GM19467 (cell line): ENCODE measurements around the gene JMJD8.
A peak's percentile ranks its signal among the peaks of the same experiment; 100 is the strongest.

Experiments
- ATAC-seq: cut with Tn5 transposase; IDR thresholded peaks from one replicate; pipeline ENCODE4 v1.9.1; 2021; ENCODE audit warnings: mild to moderate bottlenecking, moderate library complexity; ENCODE audit not compliant: unreplicated experiment

The JMJD8 gene

DNA sequence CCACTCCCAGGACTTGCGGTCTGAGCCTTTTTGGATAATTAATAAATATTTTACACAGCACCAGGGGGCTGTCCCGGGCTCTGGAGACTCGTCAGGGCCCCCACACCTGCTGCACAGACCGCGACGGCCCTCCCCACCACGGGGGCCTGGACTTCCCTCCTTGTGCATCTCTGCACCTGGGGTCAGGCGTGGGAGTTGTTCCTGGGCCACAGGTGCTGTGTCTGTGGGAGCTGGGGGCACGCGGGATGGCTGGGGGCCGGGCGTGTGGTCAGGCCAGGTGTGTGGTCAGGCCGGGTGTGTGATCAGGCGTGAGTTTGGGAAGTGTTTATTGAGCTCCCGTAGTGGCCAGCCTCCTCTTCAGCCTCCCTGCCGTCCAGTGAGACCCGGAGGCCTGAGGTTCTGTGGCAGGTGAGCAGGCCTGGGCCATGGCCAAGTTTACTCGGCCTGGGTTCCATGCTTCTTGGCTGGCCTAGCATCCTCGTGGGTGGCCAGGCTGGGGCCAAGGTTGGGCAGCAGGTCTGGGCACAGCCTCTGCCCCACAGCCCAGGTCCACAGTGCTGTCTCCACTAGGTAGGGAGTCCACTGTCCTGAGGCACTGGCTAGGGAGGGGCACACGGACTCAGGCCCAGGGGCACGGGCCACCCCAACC, 5.8 kb downstream of the JMJD8 start:
- ATAC-seq, result no peak

DNA sequence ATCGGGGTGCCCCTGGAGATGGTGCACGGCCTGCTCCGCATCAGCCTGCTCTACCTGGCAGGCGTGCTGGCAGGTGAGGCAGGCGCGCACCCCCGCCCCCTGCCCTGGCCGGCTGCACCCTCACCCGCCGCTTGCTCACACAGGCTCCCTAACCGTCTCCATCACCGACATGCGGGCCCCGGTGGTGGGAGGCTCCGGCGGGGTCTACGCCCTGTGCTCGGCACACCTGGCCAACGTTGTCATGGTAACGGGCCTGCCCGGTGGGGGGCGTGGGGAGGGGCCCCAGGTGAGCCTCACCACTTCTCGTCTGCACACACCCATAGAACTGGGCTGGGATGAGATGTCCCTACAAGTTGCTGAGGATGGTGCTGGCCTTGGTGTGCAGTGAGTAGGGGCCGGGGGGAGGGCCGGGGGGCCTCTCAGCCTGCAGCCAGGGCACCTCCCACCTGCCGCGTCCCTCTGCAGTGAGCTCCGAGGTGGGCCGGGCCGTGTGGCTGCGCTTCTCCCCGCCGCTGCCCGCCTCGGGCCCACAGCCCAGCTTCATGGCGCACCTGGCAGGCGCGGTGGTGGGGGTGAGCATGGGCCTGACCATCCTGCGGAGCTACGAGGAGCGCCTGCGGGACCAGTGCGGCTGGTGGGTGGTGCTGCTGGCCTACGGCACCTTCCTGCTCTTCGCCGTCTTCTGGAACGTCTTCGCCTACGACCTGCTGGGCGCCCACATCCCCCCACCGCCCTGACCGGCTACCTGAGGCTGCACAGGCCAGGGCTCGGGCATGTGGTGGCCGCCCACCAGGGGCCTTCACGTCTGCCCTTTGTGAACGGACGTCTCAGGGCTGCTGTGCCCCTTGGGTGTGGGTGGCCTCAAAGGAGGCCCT, 6.6 kb downstream of the JMJD8 start:
- no peak for ATAC-seq

- no peak for ATAC-seq
Measured at GRCh38 chr16:676913-677312, 7.2 kb downstream of the JMJD8 start.

- no peak for ATAC-seq
Measured at GRCh38 chr16:676565-676902, 7.6 kb downstream of the JMJD8 start.

- no peak for ATAC-seq
Measured at GRCh38 chr16:675884-676564, 8.1 kb downstream of the JMJD8 start.

DNA sequence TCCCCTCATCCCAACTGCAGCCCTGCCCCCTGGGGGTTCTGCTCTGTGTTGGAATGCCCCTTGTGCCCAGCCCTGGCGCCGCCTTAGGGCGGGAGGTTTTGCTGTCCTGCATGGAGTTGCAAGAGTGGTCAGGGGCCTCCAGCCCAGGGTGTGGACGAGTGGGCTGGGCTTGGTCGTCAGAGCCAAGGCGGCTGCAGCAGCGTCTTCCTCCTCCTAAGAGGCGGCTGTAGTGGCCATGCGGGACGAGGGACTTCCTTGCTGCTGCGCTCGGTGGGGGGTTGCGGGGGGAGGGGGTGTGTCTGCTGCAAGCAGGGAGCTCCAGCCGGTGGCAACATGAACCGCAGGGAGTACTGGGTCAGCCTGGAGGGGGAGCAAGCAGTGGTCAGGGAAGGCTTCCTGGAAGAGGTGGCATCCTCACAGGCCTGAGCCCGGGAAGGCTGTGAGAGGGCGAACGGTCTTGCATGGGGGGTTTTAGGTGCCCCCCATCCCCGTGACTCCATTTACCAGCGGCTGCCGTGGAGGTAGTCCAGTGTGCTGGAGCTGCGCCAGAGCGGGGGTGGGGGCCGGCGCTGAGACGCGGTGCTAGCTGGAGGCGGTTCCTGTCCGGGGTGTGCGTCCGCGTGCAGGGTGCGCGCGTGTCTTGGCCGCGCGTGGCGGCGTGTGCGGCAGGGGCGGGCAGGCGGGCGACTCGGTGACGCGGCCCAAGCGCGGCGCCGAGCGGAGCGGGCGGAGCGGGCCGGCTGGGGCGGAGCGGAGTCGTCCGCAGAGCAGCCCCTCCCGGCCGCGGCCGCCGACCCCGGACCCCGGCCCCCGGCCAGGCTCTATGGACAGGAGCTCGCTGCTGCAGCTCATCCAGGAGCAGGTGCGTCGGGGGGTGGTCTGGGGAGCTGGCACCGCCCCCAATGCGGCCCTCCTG, 8.9 kb downstream of the JMJD8 start, which contains the start of gene RHBDL1:
TSS of gene RHBDL1 (plus strand) at position 704 of the 916 bp plus-strand sequence. CDS start at position 824, 120 bp downstream.
- no peak for ATAC-seq

DNA sequence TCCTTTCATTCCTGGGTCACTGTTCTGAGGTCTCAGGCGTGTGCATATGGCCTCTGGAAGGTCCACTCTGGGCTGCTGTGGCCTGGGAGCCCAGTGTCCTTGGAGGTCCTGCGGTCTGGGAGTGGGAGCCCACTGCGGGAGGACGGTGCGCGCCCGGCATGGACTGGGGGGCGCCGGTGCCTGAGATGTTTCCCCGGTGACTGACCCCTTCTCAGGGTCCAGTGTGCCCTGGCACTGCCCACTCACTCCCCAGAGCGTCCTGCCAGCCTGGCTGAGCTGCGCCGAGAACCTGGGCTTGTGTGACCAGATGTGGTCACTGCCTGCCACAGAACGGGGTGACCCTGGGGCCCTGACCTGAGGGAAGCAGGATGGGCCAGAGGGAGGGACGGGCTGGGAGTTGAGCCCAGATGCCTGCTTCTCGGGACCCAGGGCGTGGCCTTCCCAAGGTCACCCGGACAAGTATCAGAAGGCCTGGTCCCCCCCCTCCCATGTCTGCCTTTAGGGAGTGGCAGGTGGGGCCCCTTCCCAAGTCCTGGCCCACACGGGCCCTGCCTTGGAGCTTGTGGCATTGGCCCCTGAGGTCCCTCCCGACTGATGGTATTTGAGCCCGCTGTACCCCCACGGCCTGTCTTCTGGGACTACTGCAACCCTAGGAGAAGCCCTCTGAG, 9.8 kb downstream of the JMJD8 start:
- ATAC-seq, result no peak

DNA sequence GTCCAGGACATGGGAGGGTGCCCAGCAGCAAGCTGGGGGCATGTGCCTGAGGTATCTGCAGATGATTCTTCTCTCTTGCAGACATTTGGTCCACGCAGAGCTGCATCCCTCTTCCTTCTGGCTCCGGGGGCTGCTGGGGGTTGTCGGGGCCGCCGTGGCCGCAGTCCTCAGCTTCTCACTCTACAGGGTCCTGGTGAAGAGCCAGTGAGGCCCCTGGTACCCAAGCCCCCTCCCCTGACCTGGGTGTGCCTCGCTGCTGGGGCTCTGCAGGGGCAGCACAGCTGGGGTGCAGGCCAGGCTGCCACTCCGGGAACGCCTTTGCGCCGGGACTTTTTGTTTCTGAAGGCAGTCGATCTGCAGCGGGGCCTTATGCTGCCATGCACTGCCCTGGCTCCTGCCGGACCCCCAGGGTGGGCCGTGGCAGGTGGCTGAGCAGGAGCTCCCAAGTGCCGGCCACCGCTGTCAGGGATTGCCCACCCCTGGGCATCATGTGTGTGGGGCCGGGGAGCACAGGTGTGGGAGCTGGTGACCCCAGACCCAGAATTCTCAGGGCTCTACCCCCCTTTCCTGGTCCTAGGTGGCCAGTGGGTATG, 10.6 kb downstream of the JMJD8 start:
- no peak for ATAC-seq

DNA sequence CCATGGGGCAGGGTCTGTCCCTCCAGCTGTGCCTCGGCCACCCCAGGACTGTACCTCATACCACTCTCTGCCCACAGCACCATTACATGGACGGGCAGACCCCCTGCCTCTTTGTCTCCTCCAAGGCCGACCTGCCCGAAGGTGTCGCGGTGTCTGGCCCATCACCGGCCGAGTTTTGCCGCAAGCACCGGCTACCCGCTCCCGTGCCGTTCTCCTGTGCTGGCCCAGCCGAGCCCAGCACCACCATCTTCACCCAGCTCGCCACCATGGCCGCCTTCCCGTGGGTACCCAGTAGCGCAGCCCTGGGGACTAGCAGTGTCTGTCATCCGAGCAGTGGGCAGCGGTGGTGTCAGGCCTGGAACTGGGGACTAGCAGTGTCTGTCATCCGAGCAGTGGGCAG, 11.3 kb downstream of the JMJD8 start:
- ATAC-seq, result no peak

- ATAC-seq, result no peak
Measured at GRCh38 chr16:672371-672770, 11.8 kb downstream of the JMJD8 start.

DNA sequence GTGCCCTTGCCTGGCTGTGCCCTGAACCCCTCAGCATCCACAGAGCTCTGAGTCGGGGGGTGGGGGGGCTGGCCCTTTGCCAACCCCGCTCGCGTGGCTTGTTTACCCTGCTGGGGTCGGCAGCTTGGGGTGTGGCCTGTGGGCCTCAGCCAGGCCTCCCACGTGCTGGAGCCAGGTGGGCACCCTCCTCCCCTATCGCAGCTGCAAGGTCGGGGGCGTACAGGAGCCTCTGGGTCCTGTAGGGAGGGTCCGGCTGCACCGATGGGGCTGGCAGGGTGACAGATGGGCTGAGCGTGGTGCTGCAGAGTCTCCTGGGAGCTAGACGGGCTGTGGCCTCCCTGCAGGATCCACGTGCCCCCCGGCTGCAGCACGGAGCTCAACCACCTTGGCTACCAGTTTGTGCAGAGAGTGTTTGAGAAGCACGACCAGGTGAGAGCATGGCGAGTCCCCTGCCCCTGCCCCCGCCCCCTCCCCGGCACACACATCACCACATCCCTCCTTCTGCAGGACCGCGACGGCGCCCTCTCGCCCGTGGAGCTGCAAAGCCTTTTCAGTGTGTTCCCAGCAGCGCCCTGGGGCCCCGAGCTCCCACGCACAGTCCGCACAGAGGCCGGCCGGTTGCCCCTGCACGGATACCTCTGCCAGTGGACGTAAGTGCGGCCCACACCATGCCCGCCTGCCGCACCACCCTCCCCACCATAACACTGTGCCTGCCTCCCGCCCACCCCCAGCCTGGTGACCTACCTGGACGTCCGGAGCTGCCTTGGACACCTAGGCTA, 12.6 kb downstream of the JMJD8 start:
- no peak for ATAC-seq

DNA sequence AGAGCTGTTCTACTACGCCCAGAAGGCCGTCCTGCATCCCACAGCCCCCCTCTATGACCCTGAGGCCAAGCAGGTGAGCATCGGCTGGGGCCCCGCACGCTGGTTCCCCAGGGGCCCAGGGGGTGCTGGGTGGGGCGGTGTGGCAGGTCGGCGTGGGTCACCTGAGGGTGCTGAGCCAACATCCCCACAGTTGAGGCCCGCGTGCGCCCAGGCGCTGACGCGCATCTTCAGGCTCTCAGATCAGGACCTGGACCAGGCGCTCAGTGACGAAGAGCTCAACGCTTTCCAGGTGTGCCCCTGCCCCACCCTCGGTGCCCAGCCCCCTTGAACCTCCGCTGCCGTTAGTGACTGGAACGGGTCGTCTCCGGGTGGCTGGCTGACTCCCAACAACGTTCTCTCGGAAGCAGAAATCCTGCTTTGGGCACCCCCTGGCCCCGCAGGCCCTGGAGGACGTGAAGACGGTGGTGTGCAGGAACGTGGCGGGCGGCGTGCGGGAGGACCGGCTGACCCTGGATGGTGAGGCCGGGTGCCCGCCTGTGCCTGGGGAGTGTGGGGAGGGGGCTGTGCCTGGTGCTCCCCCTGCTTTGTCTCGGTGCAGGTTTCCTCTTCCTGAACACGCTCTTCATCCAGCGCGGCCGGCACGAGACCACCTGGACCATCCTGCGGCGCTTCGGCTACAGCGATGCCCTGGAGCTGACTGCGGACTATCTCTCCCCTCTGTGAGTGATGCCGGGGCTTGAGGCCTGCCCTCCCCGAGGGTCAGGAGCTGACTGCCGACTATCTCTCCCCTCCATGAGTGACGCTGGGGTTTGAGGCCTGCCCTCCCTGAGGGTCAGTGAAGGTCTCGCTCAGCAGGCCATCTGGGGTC, 13.4 kb downstream of the JMJD8 start:
- no peak for ATAC-seq

DNA sequence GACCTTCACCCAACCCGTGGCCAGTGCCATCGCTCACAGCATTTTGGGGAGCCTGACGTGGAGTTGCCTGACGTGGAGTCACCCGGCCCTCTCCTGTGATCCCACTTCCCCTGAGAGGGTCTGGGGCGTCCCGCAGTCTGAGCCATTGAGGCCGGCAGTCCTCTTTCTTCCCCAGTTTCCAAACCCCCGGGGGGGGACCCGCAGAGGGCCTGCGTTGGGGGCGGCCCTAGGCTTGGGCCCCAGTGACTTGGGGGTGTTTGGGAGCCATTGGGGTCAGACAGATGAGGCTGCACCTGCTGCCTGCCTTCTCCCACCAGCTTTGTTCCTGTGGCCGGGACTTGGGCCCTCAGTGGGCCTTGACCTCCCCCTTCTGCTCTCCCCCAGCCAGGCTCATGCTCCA, 14.5 kb downstream of the JMJD8 start:
- no peak for ATAC-seq

DNA sequence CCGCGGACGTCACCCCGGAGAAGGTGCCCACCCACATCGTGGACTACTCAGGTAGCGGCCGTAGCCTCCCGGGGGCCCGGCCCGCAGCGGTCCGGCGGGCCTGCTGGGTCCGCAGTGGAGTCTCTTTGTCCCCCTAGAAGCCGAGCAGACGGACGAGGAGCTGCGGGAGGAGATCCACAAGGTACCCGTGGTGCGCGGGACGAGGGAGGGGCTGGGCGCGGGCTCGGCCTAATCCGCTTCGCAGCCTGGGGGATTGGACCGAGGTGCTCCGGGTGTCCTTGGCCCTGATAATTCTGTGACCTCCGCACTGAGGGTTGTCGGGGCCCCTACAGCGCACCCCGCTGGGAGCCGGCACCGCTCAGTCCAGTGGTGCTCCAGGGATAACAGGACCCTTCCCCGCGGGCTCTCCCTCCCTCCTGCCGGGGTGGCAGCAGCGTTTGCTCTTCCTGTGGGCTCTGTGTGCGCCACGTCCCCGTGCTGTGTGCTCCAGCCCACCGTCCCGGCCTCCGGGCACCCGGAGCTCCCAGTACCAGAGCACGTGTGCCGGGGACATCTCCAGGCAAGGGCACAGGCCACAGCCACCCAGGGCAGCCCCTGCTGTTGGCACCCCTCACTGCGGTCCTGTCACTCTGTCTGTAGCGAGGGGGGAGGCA, 15.5 kb downstream of the JMJD8 start:
- peak; percentile 2 for ATAC-seq

DNA sequence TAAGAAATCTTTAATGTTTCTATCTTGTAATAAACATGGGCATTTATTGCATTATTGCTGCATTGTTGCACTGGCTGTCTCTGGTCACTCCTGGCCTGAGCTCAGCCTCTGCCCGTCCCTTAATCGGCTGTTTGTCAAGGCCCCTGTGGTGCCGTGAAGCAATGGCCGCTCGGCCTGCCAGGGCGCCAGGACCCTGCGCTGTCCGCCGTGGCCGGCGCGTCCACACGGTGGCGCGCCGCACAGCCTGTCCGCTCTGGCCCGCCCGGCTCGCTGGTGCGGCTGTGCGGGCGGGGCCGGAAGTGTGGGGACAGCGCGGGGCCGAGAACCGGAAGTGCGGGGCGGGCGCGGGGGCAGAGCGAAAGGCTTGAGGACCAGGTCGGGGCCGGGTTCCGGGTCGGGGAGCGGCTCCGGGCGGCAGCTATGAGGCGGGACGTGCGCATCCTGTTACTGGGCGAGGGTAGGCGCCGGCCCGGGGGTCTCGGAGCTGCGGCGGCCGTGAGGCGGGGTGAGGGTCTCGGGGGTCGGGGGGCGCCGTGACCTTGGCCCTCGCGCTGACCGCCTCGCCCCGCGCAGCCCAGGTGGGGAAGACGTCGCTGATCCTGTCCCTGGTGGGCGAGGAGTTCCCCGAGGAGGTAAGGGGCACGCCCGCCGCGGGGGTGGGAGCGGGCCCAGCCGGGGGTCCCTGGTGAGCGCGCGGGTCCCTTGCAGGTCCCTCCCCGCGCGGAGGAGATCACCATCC, 16.2 kb downstream of the JMJD8 start, which contains the start of gene RHOT2:
TSS of gene RHOT2 (plus strand) at position 353 of the 739 bp plus-strand sequence. CDS start at position 421, 68 bp downstream.
- ATAC-seq, result peak; percentile 79

DNA sequence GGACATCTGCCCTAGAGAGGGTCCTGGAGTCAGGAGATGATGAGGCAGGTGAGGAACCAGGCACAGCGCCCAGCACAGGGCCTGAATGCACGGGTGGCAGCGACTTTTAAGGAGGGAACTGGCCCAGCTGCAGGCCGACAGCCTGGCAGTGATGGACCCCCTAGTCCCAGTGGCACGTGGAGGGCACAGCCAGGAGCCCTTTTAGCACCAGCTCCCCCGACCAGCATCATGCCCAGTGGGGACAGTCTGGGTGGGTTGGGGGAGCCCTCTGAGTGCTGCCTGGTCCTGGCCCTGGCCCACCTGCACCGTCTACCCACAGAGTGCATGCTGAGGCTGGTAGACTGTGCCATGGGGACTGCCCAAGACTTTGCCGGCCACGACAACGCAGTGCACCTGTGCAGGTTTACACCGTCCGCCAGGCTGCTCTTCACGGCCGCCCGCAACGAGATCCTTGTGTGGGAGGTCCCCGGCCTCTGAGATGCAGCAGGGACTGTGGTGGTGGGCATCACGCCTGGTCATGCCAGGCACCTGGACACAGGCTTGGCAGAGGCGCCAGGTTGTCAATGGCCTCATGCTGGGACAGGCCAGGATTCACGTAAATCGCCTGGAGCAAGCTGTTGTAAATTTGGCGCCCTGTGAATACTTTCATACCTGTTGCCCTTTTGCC, 16.9 kb downstream of the JMJD8 start:
- no peak for ATAC-seq
